ENCODE measurements around the gene MMAA.

GRCh38 chr4:145635630-145636029 is 16.4 kb downstream of the MMAA start:
- TF ChIP-seq CTCF (IDR thresholded peaks at IDR 0.05 in 8 of 11, conservative IDR thresholded peaks at IDR 0.05 in 3 of 11) (no peak), POLR2A (IDR thresholded peaks at IDR 0.05) (no peak), POLR2AphosphoS5 (IDR thresholded peaks at IDR 0.05) (no peak)
